Stimulated activated CD4-positive, alpha-beta T cell treated with anti-CD3 and anti-CD28 coated beads, TNF-alpha, amount 100 ng/mL, for 1 hour (primary cell): ENCODE data around the gene WWOX.

Source experiments
- DNase-seq, 3 donors: peaks; one replicate each; pipeline ENCODE4 v3.0.0-alpha.2; 2020; ENCODE audit warnings: low read depth in 3 of 3, low spot score in 1 of 3

Gene WWOX

GRCh38 chr16:78877114-78877655 is 777.7 kb downstream of the WWOX start:
- DNase-seq, result no peak

- DNase-seq, result no peak
Observed at GRCh38 chr16:78878570-78878969, 779.1 kb downstream of the WWOX start.

GRCh38 chr16:78879011-78879410 is 779.6 kb downstream of the WWOX start:
- DNase-seq, result no peak

DNA sequence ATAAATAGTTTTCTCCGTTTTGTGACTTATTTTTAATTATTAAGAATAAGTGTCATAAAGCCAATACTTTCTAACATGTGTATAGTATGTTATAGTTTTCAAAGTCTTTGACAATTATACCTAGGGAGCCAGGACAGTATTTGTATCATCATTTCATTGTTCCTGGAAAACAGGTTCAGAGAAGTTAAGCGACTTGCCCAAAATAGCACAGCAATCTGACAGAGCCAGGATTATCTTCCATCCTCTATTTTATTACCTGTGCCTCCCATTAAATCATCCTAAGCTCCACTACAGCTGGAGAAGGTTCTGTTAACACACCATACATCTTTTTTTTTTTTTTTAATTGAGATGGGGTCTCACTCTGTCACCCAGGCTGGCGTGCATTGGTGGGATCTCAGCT is 782.7 kb downstream of the WWOX start:
- DNase-seq, result no peak

- no peak for DNase-seq
Observed at GRCh38 chr16:78882751-78883150, 783.3 kb downstream of the WWOX start.

DNA sequence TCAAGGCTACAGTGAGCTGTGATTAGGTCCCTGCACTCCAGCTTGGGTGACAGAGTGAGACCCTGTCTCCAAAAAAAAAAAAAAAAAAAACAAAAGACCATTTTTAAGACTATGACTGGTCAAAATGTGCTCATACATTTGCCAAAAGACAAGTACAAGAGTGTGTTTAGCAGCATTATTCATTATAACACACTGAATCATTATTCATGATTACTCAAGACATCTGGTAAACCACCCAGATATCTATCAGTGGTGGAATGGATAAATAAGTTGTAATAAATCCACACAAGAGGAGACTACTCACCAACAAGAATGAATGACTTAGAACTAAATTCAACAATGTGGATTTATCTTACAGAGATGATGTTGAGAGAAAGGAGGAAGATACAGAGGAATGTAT is 784.8 kb downstream of the WWOX start:
- DNase-seq, result no peak

DNA sequence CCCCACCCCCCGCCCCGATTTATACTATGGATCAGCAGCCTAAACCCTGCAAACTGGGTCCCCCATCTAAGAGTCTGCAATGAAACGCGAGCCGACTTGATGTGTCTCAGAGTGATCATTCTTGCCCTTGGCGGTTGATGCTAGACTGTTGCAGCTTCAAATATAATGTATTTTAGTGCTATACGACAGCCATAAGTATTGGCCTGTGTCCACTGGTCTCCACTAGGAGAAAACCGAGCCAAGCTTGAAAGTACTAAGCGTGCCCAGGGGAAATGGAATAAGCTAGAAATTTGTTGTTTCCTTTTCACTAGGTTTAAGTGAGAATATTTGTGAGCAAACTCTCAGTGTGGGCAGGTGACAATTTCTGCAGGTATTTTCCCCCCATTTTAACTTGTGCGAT is 789.9 kb downstream of the WWOX start:
- DNase-seq, result no peak

GRCh38 chr16:78890373-78890895 is 791.0 kb downstream of the WWOX start:
- DNase-seq, result no peak

GRCh38 chr16:78892951-78893733 is 793.7 kb downstream of the WWOX start:
- no peak for DNase-seq

- no peak for DNase-seq
Observed at GRCh38 chr16:78894886-78895285, 795.4 kb downstream of the WWOX start.

- no peak for DNase-seq
Observed at GRCh38 chr16:78895681-78896080, 796.2 kb downstream of the WWOX start.

DNA sequence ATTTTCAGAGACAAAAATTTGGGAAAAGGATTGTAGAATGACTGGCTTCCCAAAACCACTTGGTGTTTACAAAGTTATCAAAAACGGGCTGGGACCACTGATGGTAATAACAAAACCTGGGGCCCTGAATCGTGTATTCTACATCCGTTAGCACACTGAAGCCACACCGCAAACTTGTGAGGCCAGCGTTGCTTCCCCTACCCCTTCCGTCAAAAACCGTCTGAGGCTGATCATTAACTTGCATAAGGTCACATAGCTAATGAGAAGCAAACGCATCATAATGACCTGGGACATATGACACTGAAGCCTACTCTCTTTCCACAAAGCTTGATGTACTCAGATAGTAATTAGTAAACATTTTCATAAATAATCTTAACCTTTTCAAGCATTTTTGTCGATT is 796.8 kb downstream of the WWOX start:
- no peak for DNase-seq

DNA sequence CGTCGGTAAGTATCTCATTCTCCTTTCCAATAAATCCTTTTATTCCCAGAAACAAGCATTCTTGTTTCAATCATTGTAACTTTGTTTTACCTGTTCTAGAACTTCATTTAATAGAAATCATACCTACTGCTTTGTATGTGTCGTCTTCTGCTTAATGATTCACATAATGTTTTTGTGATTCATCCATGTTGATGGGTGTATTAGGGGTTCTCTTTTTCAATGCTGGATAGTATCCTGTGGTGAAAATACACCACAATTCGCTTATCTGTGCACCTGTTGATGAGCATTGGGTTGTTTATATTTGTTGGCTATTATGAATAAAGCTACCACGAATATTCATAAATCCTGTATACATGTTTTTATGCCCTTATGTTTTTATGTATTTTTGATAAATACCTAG is 797.8 kb downstream of the WWOX start:
- DNase-seq, result no peak

- DNase-seq, result no peak
Observed at GRCh38 chr16:78900044-78900811, 800.8 kb downstream of the WWOX start.

DNA sequence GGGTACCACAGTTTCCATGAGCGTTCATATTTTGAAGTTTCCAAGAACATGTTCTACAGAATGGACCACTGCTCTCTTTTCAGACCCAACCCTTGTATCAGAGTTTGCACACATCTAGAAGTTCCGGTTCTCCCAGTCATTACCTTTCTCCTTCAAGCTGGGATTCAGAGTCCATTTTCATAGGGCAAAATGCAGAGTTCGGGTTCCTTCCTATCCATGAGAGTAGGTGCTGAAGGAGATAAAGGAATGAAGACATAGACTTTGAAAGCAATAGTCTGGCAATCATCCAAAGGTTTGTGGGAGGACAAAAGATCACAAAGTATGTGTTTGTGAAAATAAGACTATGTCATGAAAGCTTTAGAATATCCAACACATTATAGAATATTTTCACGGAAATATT is 801.5 kb downstream of the WWOX start:
- no peak for DNase-seq

GRCh38 chr16:78902321-78902720 is 802.9 kb downstream of the WWOX start:
- no peak for DNase-seq

DNA sequence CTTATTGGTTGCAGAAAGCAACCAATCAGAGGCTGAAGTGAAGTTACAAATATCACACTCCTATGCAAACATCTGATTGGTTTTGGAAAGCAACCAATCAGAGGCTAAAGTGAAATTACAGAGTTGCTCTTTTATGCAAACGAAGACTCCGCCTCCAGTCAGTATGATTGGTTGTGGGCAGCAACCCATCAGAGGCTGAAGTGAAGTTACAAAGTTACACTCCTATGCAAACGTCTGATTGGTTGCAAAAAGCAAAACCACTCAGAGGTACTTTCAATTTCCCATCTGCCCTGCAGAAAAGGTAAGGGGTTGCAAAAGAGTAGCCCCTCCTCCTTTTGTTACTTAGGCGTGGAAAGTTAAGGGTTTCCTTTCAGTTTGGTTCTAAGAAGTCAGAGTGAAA is 803.8 kb downstream of the WWOX start:
- no peak for DNase-seq

GRCh38 chr16:78903843-78904242 is 804.4 kb downstream of the WWOX start:
- no peak for DNase-seq

- no peak for DNase-seq
Observed at GRCh38 chr16:78906135-78906534, 806.7 kb downstream of the WWOX start.

GRCh38 chr16:78909226-78909625 is 809.8 kb downstream of the WWOX start:
- no peak for DNase-seq

- no peak for DNase-seq
Observed at GRCh38 chr16:78915811-78916345, 816.4 kb downstream of the WWOX start.
